Measurements from ENCODE around the gene ANXA2R. TPM values are rescaled to one million over a fixed set of nuclear protein-coding genes. Genes with fewer than 3 reads are reported as not detected.
A peak's percentile ranks its signal among the peaks of the same experiment; 100 is the strongest.

Gene ANXA2R
- total and polyA plus RNA-seq, 9 of the 15 experiments (the other 6 are each of a cell fraction or from before 2014, with no cell fraction given), result 2.1 to 4.8 (median 3.4) TPM

GRCh38 chr5:43063721-43064171 lies 23.6 kb upstream of the ANXA2R start (continued):
- TF ChIP-seq POLR2AphosphoS5 (IDR thresholded peaks at IDR 0.05; ENCODE audit: control insufficient read depth, insufficient read depth, low read depth, low read length) (no peak), FOXK2 (conservative IDR thresholded peaks at IDR 0.05 in 1 of 2, IDR thresholded peaks at IDR 0.05 in 1 of 2; ENCODE audit: low read depth in 2 of 2) (no peak), RBBP5 (IDR thresholded peaks at IDR 0.05; ENCODE audit: borderline replicate concordance, insufficient read depth, low read length, poor library complexity, severe bottlenecking) (peak; percentile 20), ZSCAN32 (CRISPR knock-in tag; IDR thresholded peaks at IDR 0.05) (no peak), ELK1 (CRISPR knock-in tag; IDR thresholded peaks at IDR 0.05) (no peak), CHD2 (IDR thresholded peaks at IDR 0.05; ENCODE audit: low read depth, low read length) (no peak), HNRNPL (IDR thresholded peaks at IDR 0.05; ENCODE audit: low read depth, low read length) (no peak)
- TF ChIP-seq, protein P1, sequence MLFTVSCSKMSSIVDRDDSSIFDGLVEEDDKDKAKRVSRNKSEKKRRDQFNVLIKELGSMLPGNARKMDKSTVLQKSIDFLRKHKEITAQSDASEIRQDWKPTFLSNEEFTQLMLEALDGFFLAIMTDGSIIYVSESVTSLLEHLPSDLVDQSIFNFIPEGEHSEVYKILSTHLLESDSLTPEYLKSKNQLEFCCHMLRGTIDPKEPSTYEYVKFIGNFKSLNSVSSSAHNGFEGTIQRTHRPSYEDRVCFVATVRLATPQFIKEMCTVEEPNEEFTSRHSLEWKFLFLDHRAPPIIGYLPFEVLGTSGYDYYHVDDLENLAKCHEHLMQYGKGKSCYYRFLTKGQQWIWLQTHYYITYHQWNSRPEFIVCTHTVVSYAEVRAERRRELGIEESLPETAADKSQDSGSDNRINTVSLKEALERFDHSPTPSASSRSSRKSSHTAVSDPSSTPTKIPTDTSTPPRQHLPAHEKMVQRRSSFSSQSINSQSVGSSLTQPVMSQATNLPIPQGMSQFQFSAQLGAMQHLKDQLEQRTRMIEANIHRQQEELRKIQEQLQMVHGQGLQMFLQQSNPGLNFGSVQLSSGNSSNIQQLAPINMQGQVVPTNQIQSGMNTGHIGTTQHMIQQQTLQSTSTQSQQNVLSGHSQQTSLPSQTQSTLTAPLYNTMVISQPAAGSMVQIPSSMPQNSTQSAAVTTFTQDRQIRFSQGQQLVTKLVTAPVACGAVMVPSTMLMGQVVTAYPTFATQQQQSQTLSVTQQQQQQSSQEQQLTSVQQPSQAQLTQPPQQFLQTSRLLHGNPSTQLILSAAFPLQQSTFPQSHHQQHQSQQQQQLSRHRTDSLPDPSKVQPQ (CRISPR knock-in tag; IDR thresholded peaks at IDR 0.05; ENCODE audit: borderline replicate concordance), result no peak

Data from K562 (cell line).